Right lobe of liver (tissue), 6 donors: ENCODE results near the gene SART3. TPM values are rescaled to one million over a fixed set of nuclear protein-coding genes. Genes with fewer than 3 reads are reported as not detected.

ENCODE experiments used
- ATAC-seq, 4 donors: fragments of 200-7000 bp; cut with Tn5 transposase; one replicate each; pipeline ENCODE4 v1.9.1; 2020; ENCODE audit warnings: mild to moderate bottlenecking in 4 of 4, moderate library complexity in 4 of 4
- DNase-seq, 3 donors: peaks; one replicate each; pipeline ENCODE4 v3.0.0-alpha.2; 2020
- H3K27ac ChIP-seq, 3 donors: fragments of 200-600 bp; one replicate each; pipeline ENCODE4 v1.8.0; 2022
- H3K27me3 ChIP-seq, 2 donors: fragments of 200-600 bp; one replicate each; pipeline ENCODE4 v1.8.0; 2022
- H3K36me3 ChIP-seq, 4 donors: fragments of 200-600 bp; sonication (generic) in 1 of 4; one replicate each; pipeline versions ENCODE4 v1.5.1 to v1.8.0; 2017 to 2022; ENCODE audit warnings: control low read depth in 1 of 4
- H3K4me1 ChIP-seq, 4 donors: fragments of 200-600 bp; sonication (generic) in 1 of 4; one replicate each; pipeline versions ENCODE4 v1.5.1 to v1.8.0; 2017 to 2022; ENCODE audit warnings: control low read depth in 1 of 4
- H3K4me3 ChIP-seq, 3 donors: fragments of 200-600 bp; one replicate each; pipeline ENCODE4 v1.8.0; 2022
- H3K9me3 ChIP-seq, 4 donors: fragments of 200-600 bp; sonication (generic) in 1 of 4; one replicate each; pipeline versions ENCODE4 v1.5.1 to v1.8.0; 2017 to 2022; ENCODE audit warnings: control low read depth in 1 of 4
- POLR2A ChIP-seq: fragments of 450-650 bp; IDR thresholded peaks from one replicate; pipeline ENCODE4 v1.6.1; 2017; ENCODE audit warnings: antibody characterized with exemption, mild to moderate bottlenecking
- WGBS: methylation state at CpG from one replicate; pipeline ENCODE4 v1.1.6; 2018; ENCODE audit warnings: low coverage, low lambda C conversion rate; ENCODE audit not compliant: insufficient coverage; ENCODE audit errors: missing lambda C conversion rate; 5-methylcytosine and 5-hydroxymethylcytosine counted together
- intact Hi-C, 2 donors: fragments of 100-400 bp; cut with DNase I; formaldehyde crosslinking; loops; one replicate each; pipeline versions ENCODE4 v1.11.2 to v1.14.1; 2022
- total RNA-seq, 6 experiments: library from RNA; depleted of rRNA in 2 of 6; stranded (reverse); fragments of >200 nt in 2 of 6; fragmentation: NEBNext Ultra II Directional in 3 of 6; extraction: Animal tissue kit (Norgen Biotek cat#: 25700) in 3 of 6; gene quantifications; one replicate each; pipeline versions ENCODE4 v1.1.0 to v1.2.4, GENCODE V29; 2016 to 2023
- TF ChIP-seq, protein P1 (sequence below), 4 donors: fragments of 200-600 bp in 3 of 4; fragments of 450-650 bp in 1 of 4; IDR thresholded peaks; one replicate each; pipeline versions ENCODE4 v1.5.1 to v1.8.0; 2016 to 2022; ENCODE audit warnings: antibody characterized with exemption in 4 of 4, mild to moderate bottlenecking in 2 of 4
- donor health status: DM: no; HTN: yes; CAD: no.
- donor health status: DM: no; HTN: no; CAD: no.
- donor health status: DM: no; HTN: no; CAD: no.
- donor health status: DM: no; HTN: yes; CAD: no.
- donor health status: DM: no; HTN: yes; CAD: no.

Gene SART3
- total RNA-seq, 6 experiments from 2014 or later = 13.2 to 28.4 (median 20.6) TPM

DNA sequence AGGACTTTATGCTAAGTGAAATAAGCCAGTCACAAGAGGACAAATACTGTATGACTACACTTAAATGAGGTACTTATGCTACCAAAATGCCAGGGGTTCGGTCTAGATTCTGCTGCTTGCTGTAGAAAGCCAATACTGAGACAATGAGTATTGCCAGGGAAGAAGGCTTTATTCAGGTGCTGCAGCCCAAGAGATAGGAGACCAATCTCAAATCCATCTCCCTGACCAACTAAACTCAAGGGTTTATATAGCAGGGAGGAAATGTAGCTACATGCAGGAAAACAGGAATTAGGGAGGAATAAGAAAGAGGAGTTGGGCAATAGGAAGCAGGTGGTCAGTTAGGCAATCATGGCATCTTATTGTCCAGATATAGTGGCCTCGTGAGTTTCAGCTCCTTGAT, 58.1 kb downstream of the SART3 start:
- no peaks in the 10 kb centered on the region for H3K27me3 ChIP-seq
- TF ChIP-seq, protein P1, sequence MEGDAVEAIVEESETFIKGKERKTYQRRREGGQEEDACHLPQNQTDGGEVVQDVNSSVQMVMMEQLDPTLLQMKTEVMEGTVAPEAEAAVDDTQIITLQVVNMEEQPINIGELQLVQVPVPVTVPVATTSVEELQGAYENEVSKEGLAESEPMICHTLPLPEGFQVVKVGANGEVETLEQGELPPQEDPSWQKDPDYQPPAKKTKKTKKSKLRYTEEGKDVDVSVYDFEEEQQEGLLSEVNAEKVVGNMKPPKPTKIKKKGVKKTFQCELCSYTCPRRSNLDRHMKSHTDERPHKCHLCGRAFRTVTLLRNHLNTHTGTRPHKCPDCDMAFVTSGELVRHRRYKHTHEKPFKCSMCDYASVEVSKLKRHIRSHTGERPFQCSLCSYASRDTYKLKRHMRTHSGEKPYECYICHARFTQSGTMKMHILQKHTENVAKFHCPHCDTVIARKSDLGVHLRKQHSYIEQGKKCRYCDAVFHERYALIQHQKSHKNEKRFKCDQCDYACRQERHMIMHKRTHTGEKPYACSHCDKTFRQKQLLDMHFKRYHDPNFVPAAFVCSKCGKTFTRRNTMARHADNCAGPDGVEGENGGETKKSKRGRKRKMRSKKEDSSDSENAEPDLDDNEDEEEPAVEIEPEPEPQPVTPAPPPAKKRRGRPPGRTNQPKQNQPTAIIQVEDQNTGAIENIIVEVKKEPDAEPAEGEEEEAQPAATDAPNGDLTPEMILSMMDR (IDR thresholded peaks at IDR 0.05) = no peak
- no peak for TF ChIP-seq POLR2A
- ATAC-seq = no peak
- no peak overlapping the region for H3K27ac ChIP-seq
- intact Hi-C loops = no loop called here
- no peaks in the 10 kb centered on the region for H3K36me3 ChIP-seq
- H3K4me3 ChIP-seq = no peak overlapping the region
- DNase-seq = no peak
- H3K4me1 ChIP-seq = no peaks in the 10 kb centered on the region
- H3K9me3 ChIP-seq = no peaks in the 10 kb centered on the region
- 55% methylated on average over 2 of the region's 2 CpGs for WGBS

DNA sequence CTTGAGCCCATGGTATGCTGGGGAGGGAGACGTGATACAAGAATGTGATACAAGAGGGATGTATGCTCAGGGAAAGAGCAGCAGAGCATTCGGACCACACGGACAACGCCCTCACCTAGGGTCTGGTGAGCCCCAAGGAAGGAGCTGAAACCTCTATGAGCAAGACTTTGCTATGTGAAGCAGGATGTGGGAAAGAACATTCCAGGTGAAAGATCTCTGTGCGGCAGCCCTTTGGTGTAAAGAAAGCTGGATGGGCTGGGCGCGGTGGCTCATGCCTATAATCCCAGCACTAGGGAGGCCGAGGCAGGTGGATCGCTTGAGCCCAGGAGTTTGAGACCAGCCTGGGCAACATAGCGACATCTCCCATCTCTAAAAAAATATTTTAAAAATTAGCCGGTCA, 62.8 kb downstream of the SART3 start:
- Histone ChIP-seq H3K27me3 (no peaks in the 10 kb centered on the region), H3K27ac (no peak overlapping the region), H3K36me3 (no peaks in the 10 kb centered on the region), H3K9me3 (no peaks in the 10 kb centered on the region), H3K4me3 (no peak overlapping the region), H3K4me1 (no peaks in the 10 kb centered on the region)
- DNase-seq (no peak), ATAC-seq (no peak)
- 64% methylated on average over 9 of the region's 11 CpGs for WGBS
- intact Hi-C loops = no loop called here
- TF ChIP-seq POLR2A = no peak
- TF ChIP-seq, protein P1 (IDR thresholded peaks at IDR 0.05) = no peak

DNA sequence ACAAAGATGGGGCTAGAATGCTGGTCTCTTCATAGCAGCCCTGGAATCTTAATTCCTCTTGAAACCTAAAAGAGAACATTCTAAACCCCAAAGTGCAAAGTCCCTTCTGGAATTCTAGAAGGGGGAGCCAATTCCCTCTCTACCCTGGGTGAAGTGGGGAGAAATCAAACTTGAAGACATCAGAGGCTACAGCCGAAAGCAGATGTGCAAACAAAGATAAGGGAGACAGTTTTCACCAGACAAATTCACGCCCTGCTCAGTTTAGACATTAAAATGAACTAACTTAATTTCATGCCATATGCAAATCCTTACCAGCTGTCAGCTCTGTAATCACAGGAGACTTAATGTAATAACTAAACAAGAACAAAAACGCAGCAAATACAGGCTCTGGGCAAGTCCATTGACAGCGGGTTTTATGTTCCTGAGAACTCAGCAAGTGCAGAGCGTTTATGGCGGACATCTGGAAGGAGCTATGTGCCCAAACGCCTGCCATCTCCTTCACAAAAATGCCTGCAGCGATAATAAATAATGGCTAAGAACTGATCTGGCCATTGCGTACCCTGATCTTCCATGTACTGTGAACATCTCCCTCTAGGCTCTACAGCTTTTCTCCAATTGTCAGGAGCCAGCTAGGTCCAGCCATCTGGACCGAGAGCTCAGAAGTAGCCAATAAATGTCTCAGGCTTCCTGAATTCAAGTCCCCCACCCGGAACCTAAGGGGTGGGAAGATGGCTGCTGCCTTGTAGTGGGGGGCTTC, 65.0 kb downstream of the SART3 start:
- TF ChIP-seq, protein P1 (IDR thresholded peaks at IDR 0.05) = no peak
- TF ChIP-seq POLR2A = no peak
- ATAC-seq (no peak), DNase-seq (no peak)
- no peak overlapping the region for H3K4me3 ChIP-seq
- WGBS = 52% methylated on average over 10 of the region's 11 CpGs
- no peak overlapping the region for H3K27ac ChIP-seq
- intact Hi-C loops = no loop called here
- H3K27me3 ChIP-seq = no peaks in the 10 kb centered on the region
- H3K36me3 ChIP-seq = no peaks in the 10 kb centered on the region
- H3K4me1 ChIP-seq = no peaks in the 10 kb centered on the region
- H3K9me3 ChIP-seq = no peaks in the 10 kb centered on the region

DNA sequence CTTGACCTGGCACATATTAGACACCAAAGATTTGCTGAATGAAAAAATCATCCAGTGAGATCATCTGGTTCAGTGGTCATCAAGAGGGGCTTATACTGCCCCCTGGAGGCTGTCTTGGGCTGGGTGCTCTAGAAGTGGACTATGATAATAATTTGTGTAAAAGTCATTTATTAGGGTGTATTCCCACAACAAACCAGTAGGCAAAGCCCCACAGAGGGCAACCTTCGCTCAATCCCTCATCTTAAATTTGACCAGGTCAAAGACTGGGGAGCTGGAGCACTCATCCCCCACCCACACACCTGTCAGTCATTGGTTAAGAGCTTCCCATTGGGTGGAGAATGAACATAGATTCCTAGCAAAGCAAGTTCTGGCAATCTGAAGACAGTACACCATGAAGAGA, 65.9 kb downstream of the SART3 start:
- H3K4me1 ChIP-seq = no peaks in the 10 kb centered on the region
- 29% methylated on average over 1 of the region's 1 CpG for WGBS
- H3K9me3 ChIP-seq = no peaks in the 10 kb centered on the region
- ATAC-seq = no peak
- H3K36me3 ChIP-seq = no peaks in the 10 kb centered on the region
- TF ChIP-seq, protein P1 (IDR thresholded peaks at IDR 0.05) = peak; percentile 9 to 37 (median 32)
- TF ChIP-seq POLR2A = no peak
- intact Hi-C loops = no loop called here
- no peaks in the 10 kb centered on the region for H3K27me3 ChIP-seq
- H3K27ac ChIP-seq = no peak overlapping the region
- DNase-seq = no peak
- H3K4me3 ChIP-seq = no peak overlapping the region
